Right lobe of liver (tissue), 4 donors: ENCODE data around the gene GALNT2.

Experiments used
- CTCF ChIP-seq, 4 donors: fragments of 200-600 bp in 3 of 4; fragments of 450-650 bp in 1 of 4; IDR thresholded peaks; one replicate each; pipeline versions ENCODE4 v1.5.1 to v1.8.0; 2016 to 2022; ENCODE audit warnings: antibody characterized with exemption in 4 of 4, mild to moderate bottlenecking in 2 of 4
- POLR2A ChIP-seq: fragments of 450-650 bp; IDR thresholded peaks from one replicate; pipeline ENCODE4 v1.6.1; 2017; ENCODE audit warnings: antibody characterized with exemption, mild to moderate bottlenecking
- donor health status: DM: no; HTN: no; CAD: no.
- donor health status: DM: no; HTN: no; CAD: no.
- donor health status: DM: no; HTN: yes; CAD: no.

- TF ChIP-seq CTCF (IDR thresholded peaks at IDR 0.05) (no peak), POLR2A (no peak)
These were observed 45.7 kb downstream of the GALNT2 start for GRCh38 chr1:230112782-230113181.
